NOMO-1 treated with DMSO at 0.1 percent for 48 hours (cell line): ENCODE measurements around the gene FAM222A.
"Not testable (repeated sequence)": the region's sequence is repeated elsewhere in the genome, so short reads cannot be mapped to it uniquely, and the experiment has no call there.

ENCODE experiments used
- DNase-seq: peaks from one replicate; lab custom pipeline; 2025; ENCODE audit not compliant: unreplicated experiment; lab: John Stamatoyannopoulos, UW

The FAM222A gene

GRCh38 chr12:109693653-109694600 is 19.7 kb upstream of the FAM222A start:
- no peak for DNase-seq

DNA sequence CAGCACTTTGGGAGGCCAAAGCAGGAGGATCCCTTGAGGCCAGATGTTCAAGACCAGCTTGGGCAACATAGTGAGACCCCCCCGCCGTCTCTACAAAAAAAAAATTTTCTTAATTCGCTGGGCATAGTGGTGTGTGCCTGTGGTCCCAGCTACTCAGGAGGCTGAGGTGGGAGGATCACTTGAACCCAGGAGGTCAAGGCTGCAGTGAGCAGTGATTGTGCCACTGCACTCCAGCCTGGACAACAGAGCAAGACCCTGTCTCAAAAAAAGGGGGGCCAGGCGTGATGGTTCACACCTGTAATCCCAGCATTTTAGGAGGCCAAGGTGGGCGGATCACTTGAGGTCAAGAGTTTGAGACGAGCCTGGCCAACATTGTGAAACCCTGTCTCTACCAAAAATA is 19.0 kb upstream of the FAM222A start:
- DNase-seq: not testable (repeated sequence)

DNA sequence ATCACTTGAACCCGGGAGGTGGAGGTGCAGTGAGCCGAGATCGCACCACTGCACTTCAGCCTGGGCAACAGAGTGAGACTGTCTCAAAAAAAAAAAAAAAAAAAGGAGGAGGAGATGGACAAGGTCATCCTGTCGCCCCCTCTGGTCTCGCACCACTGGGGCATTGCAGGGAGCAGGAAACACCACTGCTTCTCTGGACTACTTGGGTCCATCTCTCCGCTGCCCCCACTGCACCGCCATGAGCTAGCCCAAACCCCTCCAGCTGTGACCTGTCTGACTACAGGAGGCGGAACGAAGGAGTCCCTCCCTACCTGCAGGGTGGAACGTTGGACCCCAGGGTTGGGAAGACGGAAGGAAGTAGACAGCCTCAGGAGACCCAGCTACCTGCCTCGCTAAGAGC is 18.2 kb upstream of the FAM222A start:
- DNase-seq: no peak

- DNase-seq: no peak
Measured at GRCh38 chr12:109695961-109696461, 17.6 kb upstream of the FAM222A start.

GRCh38 chr12:109696485-109697269 is 16.9 kb upstream of the FAM222A start:
- peak; percentile 21 for DNase-seq

- DNase-seq: no peak
Measured at GRCh38 chr12:109697270-109697553, 16.4 kb upstream of the FAM222A start.

- DNase-seq: no peak
Measured at GRCh38 chr12:109697877-109698468, 15.7 kb upstream of the FAM222A start.

GRCh38 chr12:109698820-109699219 is 14.8 kb upstream of the FAM222A start:
- DNase-seq: no peak

- DNase-seq: no peak
Measured at GRCh38 chr12:109701064-109701463, 12.6 kb upstream of the FAM222A start.

- no peak for DNase-seq
Measured at GRCh38 chr12:109702111-109702841, 11.3 kb upstream of the FAM222A start.

GRCh38 chr12:109703684-109704083 is 9.9 kb upstream of the FAM222A start:
- no peak for DNase-seq

DNA sequence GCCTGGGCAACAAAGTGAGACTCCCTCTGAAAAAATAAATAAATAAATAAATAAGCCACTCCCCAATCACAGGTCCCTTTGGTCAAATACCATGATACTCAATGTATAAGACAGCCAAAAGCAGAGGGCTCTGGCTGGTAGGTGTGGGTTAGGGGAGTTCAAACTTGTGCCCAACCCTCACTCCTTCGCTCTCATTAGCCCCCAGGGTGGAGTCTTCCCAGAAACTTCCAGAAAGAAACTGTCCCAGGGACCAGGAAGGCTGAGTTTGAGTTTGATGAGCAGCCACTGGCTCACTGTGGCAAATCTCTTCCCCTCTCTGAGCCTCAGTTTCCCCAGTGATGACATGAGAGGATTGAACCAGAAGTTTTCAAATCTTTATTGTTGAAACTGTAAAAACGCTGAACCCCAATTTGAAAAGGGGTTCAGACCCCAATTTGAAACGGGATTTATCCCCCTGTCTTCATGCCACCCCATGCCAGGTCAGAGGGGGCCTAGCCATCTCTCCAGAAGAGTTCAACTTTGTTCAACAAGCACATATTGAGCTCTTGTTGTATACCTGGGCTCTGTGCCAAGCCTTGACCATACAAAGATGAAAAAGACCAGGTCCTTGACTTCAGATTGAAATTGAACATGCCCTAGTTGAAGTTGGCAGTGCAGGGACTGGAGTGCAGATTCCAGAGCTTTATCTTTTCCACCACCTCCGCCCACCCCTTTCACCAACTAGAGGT is 9.1 kb upstream of the FAM222A start:
- DNase-seq: no peak

DNA sequence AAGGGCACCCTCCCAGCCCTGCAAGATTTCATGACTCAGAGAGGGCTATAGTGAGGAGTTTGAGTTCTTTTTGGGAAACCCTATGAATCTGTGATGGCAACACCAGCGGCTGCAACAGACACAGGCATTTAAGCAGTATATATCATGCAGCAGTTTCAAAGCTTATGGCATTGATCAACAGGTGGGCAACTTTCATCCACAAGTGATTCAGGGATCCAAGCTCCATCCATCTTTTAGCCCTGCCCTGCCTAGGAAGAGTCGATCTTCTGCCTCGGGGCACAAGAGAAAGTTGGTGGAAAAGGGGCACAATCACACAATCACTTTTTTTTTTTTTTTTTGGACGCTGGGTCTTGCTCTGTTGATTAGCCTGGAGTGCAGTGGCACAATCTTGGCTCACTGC is 8.3 kb upstream of the FAM222A start:
- no peak for DNase-seq

DNA sequence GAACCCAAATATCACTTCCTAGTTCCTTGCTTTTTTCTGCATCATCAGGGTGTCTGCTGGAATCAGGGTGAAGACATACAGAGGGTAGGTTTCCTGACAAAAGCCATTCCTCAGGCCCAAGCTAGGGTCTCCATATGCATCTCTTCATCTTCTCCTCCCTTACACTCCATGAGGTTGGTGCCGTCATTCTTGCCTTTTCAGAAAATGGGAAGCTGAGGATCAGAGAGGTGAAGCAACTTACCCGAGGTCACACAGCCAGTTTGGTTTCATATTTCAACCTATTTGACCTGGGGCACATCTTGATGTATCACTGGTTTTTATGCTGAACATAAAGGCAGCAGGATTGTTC is 7.3 kb upstream of the FAM222A start:
- DNase-seq: no peak

GRCh38 chr12:109706747-109707469 is 6.7 kb upstream of the FAM222A start:
- no peak for DNase-seq

- no peak for DNase-seq
Measured at GRCh38 chr12:109707470-109707821, 6.2 kb upstream of the FAM222A start.

DNA sequence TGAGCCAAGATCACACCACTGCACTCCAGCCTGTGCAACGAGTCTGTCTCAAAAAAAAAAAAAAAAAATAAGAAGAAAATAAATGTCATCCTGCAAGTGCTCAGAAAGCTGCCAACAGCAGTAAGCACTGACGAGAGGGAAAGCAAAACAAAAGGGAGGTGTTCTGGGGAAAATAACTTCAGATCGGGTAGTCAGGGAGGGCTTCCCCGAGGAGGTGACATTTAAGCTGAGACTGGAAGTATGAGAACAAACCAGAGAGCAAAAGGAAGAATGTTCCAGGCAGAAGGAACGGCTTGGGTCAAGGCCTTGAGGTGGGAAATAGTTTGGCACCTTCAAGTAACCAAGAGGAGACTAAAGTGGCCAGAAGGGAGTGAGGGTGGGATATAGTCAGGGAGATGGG is 4.7 kb upstream of the FAM222A start:
- DNase-seq: no peak

- no peak for DNase-seq
Measured at GRCh38 chr12:109709401-109709991, 4.1 kb upstream of the FAM222A start.

DNA sequence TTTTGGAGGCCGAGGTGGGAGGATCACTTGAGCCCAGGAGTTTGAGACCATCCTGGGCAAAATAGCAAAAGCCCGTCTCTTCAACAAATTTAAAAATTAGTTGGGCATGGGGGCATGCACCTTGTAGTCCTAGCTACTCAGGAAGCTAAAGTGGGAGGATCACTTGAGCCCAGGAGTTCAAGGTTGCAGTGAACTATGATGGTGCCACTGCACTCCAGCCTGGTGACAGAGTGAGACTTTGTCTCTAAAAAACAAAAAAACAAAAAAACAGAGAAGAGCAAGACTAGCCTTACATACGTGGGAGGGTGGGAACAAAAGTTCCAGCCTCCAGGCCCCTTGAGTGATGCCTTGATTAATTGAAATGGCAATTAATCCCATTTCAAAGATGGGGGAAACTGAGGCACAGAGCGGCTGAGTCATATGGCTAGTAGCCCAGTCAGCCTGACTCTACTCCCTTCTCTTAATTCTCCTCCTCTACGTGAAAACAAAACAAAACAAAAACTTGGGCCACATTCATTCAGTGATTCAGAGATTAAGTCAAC is 3.3 kb upstream of the FAM222A start:
- DNase-seq: no peak
